Measurements from ENCODE around the gene RNH1.

The RNH1 gene

DNA sequence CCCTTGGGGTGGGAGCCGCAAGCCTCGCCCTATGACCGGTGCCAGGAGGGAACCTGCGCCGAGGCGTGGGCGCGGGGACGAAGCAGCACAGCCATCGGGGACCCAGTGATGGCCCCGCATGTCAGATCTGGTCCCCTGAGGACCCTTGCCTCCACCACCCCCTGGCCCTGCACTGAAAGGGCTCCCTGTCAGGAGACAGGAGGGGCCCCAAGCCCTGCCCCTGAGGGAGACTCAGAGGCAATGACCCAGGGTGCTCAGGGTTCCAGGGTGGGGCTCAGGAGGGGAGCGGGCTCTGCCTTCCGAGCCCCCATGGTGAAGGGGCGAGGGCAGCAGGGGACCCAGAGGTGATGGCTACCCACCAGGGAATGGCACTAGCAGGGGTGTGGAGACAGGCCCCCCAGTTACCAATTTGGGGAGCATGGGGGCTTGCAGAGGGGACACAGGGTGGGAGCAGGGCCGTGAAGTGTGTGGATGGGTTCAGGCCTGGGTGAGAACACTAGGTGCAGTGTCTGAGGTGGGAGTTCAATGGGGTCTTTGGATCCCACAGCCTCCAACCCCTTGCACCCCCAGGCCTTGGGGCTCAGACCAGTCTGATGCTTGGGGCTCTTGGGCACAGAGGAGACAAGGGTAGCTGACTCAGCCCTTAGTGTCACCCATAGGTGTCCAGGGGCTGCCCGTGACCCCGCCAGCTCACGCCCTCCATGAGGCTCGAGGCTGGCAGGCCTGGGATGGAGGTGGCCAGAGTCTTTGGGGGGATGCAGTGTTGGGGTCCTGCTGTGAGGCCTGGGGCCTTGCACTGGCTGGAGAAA, 30.8 kb upstream of the RNH1 start:
- DNase-seq (ENCODE audit: low read depth in 2 of 2), result no peak

GRCh38 chr11:536841-537621, 30.0 kb upstream of the RNH1 start, which contains the start of gene LRRC56:
Gene LRRC56 (plus strand): TSS chr11:537527. CDS start chr11:540685, 3,158 bp downstream.
- peak; percentile 87 to 90 for DNase-seq (ENCODE audit: low read depth in 2 of 2)

- peak; percentile 93 to 94 for DNase-seq (ENCODE audit: low read depth in 2 of 2)
Observed at GRCh38 chr11:535519-536454, 28.7 kb upstream of the RNH1 start, which contains the start of gene HRAS. Gene HRAS (minus strand): TSS chr11:535576.

DNA sequence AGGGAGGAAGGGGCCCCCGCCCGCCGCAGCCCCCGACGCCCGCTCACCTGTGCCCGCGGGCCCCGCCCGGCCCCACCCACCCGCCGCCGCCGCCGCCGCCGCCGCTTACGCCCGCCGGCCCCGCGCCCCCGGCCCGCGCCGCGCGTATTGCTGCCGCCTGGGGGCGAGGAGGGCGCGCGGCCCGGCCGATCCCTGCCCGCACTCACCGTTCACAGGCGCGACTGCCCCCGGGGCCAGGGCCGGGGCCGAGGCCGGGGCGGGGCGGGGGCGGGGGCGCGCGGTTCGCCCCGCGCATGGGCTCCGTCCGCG, 28.1 kb upstream of the RNH1 start:
- DNase-seq (ENCODE audit: low read depth in 2 of 2), result no peak

DNA sequence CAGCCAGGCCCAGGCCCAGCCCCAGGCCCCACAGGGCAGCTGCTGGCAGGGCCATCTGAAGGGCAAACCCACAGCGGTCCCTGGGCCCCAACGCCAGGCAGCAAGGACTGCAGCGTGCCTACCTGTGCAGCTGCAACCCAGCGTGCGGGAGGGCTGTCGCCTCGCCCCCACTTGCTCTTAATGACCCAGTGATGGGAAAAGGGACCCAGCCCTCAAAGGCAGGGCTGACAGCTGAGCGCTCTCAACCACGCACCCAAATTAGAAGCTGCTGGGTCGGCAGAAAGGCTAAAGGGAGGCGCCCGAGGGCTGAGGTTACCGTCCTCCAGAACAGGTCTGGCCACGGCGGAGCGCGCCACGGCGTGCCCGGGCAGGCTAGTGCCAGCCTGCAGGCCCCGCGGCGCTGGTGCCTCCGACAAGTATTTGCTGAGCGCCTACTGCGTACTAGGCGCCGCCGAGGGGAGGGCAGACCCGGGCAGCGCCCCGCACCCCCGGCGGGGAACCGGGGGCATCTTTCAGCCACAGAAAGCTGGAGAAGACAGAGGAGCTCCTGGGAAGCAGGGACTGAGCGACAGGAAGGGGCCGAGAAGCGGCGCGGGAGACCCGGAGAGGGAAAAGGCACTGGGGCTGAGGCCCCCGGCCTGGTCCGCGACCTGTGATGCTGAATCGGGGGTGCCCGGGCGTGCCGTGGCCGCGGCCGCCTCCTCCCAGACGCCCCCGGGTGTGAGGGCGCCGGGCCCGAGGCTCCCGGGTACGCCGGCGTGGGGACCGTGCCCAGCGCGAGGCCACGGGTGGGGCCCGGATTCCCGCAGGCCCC, 27.6 kb upstream of the RNH1 start:
- no peak for DNase-seq (ENCODE audit: low read depth in 2 of 2)

DNA sequence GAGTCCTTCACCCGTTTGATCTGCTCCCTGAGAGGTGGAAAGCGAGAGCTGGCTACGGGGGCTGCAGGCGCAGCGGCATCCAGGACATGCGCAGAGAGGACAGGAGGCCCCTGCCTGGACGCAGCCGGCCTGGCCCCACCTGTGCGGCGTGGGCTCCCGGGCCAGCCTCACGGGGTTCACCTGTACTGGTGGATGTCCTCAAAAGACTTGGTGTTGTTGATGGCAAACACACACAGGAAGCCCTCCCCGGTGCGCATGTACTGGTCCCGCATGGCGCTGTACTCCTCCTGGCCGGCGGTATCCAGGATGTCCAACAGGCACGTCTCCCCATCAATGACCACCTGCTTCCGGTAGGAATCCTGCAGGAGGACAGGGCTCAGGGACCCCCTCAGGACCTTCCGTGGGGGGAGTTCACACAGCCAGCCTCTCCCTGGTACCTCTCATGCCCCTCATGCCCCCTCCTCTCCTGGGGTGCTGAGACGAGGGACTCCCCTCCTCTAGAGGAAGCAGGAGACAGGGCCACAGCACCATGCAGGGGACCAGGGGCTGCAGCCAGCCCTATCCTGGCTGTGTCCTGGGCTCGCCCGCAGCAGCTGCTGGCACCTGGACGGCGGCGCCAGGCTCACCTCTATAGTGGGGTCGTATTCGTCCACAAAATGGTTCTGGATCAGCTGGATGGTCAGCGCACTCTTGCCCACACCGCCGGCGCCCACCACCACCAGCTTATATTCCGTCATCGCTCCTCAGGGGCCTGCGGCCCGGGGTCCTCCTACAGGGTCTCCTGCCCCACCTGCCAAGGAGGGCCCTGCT, 26.7 kb upstream of the RNH1 start:
- no peak for DNase-seq (ENCODE audit: low read depth in 2 of 2)

DNA sequence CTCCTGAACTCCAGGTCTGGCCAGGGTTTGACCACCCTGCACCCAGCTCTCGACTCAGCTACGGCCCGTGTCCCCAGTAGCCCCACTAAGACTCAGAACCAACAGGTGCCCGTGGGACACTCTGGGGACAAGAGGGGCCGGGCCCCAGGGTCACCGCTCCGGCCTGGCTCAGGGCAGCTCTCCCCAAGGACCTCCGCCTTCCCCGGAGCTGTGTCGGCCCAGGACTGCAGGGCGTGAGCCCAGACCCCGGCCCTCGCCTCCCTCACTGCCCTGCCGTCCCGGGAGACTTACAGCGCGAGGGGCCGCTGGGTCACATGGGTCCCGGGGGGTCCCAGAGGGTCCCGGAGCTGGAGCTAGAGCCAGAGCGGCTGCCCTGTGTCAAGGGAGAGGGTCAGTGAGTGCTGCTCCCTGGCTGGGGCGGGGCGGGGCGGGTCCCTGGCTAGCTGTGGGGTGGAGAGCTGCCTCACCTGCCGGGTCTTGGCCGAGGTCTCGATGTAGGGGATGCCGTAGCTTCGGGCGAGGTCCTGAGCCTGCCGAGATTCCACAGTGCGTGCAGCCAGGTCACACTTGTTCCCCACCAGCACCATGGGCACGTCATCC, 26.0 kb upstream of the RNH1 start:
- DNase-seq (ENCODE audit: low read depth in 2 of 2), result no peak

- no peak for DNase-seq (ENCODE audit: low read depth in 2 of 2)
Observed at GRCh38 chr11:532527-532985, 25.5 kb upstream of the RNH1 start.

- DNase-seq (ENCODE audit: low read depth in 2 of 2), result no peak
Observed at GRCh38 chr11:531919-532526, 25.0 kb upstream of the RNH1 start.

DNA sequence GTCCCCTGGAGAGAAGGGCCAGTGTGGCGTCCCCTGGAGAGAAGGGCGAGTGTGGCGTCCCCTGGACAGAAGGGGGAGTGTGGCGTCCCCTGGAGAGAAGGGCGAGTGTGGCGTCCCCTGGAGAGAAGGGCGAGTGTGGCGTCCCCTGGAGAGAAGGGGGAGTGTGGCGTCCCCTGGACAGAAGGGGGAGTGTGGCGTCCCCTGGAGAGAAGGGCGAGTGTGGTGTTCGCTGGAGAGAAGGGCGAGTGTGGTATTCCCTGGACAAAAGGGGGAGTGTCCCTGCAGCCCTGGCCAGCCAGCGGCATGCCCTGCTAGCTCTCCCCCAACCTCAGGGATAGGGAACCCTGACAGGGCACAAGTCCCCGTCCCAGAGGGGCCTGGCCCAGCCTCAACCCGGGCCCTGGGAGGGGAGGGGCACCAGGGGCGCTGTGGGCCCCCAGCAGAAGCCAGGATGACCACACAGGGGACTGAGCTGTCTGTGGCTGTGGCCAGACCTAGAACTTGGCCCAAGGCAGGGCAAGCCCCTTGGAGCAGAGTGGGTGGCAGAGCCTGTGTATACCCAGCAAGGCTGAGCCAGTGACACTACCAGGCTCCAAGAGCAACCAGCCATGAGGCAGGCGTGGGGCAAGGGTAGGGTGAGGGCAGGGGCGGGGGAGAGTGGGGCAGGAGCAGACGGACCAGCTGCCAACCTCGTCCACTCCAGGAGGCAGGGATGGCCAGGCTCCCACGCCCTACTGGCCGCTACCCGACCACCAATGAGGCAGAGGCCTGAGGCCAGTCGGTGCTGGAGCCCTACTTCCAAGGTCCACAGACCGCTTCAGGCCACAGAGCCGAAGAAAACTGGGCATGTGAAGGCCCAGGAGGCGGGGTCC, 24.2 kb upstream of the RNH1 start:
- no peak for DNase-seq (ENCODE audit: low read depth in 2 of 2)

DNA sequence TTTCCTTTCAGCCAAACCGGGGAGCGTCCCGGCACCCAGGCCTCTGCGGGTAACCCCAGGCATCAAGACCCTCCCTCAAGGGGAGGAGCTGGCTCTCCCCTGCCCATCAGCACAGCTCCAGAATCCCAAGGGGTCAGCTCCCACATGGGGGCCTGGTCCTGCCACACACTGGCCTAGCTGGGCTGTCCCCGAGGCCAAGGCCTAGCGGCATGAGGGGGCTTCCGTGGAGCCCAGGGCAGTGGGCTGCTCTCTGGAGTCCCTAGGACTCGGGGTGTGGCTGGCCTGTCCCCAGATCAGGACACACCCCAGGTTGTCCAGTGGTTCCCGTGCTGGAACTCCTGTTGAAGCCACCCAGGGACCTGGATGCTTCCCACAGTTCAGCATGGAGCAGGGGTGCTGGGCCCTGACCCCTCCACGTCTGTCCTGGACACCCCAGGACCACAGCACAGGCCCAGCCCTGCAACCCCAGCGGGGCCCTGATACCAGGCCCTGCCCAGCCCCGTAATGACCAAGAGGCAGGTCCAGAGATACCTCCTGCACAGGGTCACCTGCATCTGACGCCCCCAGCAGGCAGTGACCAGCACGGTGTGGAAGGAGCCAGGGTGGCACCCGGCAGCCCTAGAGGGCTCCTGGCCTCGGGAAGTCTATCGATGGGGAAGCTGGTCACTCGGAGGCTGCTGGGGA, 22.8 kb upstream of the RNH1 start:
- no peak for DNase-seq (ENCODE audit: low read depth in 2 of 2)

DNA sequence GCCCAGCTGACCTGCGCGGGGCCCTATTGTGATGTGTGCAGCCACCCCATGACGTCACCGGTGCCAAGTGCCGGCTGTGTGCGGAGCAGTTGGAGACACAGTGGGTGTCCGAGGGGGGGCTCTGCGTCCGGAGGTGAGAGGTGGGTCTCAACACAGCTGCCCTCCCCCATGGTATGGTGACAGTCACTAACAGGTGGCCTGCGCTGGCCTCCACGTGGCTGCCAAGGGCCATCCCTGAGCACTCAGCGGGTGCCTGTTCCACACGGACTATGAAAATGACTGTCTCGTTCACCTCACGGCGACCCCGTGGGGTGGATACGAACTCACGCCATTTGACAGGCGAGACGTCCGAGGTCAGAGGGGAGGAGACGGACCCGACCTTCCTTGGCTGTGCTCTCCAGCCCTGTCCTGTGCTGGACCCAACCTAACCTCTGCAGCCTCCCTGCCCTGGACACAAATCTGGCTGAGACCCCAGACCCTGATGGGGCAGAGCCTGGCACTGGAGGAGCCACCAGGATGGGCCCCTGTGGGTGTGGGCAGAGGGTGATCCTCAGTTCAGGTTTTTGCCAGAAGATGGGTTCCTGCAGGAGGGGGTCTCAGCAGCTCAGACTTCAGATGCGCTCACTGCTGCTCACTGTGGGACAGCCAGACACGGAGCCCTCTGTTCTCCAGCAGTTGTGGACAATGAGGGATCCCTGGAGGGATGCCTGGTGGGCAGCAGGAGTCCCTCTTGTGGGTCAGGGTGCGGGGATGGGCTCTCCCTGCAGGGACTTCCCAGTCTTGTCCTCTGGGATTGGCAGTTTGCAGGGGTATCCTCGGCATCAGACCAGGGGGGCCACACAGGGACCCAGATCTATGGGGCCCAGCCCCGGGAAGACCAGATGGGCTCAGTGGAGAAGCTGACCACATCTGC, 22.0 kb upstream of the RNH1 start:
- no peak for DNase-seq (ENCODE audit: low read depth in 2 of 2)

- no peak for DNase-seq (ENCODE audit: low read depth in 2 of 2)
Observed at GRCh38 chr11:528166-528814, 21.2 kb upstream of the RNH1 start.

DNA sequence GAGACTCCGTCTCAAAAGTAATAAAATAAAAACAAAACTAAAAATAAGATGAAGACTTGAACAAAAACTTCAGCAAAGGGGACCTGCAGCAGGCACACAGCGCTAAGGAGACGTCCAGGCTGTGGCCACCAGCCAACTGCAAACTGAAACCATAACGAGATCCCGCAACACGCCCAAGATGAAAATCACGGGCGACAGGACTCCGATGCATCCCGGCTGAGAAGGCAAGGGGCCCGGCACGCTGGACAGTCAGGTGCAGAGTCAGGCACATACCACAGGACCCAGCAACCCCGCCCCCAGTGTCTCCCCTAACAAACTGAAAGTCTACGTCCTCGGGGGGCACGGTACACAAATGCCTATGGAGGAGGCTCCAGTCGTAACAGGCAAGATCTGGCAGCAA, 19.1 kb upstream of the RNH1 start:
- no peak for DNase-seq (ENCODE audit: low read depth in 2 of 2)

DNA sequence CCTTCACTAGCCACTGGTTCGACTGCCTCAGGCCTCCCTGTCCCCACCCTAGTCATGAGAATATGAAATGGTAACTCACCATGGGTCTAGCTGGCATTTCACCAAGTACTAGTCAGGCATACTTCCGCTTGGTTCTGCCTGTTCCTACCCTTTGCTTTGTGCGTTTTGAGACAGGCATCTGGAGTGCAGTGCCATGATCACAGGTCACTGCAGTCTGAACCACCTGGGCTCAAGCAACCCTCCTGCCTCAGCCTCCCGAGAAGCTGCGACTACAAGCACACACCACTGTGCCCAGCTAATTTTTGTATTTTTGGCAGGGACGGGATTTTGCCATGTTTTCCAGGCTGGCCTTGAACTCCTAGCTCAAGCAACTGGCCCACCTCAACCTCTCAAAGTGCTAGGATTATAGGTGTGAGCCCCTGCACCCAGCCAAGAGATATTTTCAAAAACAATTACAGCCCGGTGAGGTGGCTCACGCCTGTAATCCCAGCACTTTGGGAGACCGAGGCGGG, 14.2 kb upstream of the RNH1 start:
- DNase-seq (ENCODE audit: low read depth in 2 of 2), result no peak

Data from stimulated activated CD8-positive, alpha-beta memory T cell treated with anti-CD3 and anti-CD28 coated beads, Interleukin-15, amount 100 ng/mL, for 48 hours (primary cell).